Spinal cord (tissue), 10 donors: ENCODE measurements around the gene CHCT1. TPM values are rescaled to one million over a fixed set of nuclear protein-coding genes. Genes with fewer than 3 reads are reported as not detected.
A peak's percentile ranks its signal among the peaks of the same experiment; 100 is the strongest.
"Not testable (repeated sequence)": the region's sequence is repeated elsewhere in the genome, so short reads cannot be mapped to it uniquely, and the experiment has no call there.

Experiments used
- DNase-seq, 6 donors: peaks; one replicate each; pipeline versions ENCODE4 v3.0.0 to v3.0.0-alpha.2; 2013 to 2015; ENCODE audit warnings: low spot score in 6 of 6, low read depth in 4 of 6
- H3K27ac ChIP-seq: one replicate; pipeline ENCODE4 v1.5.1; 2013; ENCODE audit warnings: low read depth, low read length, control low read depth
- H3K27me3 ChIP-seq: one replicate; pipeline ENCODE4 v1.6.1; 2013; ENCODE audit warnings: low read length; ENCODE audit not compliant: control insufficient read depth, insufficient read depth
- H3K36me3 ChIP-seq: one replicate; pipeline ENCODE4 v1.6.1; 2013; ENCODE audit warnings: low read length; ENCODE audit not compliant: control insufficient read depth, insufficient read depth
- H3K4me1 ChIP-seq: one replicate; pipeline ENCODE4 v1.6.1; 2013; ENCODE audit warnings: low read length; ENCODE audit not compliant: control insufficient read depth, insufficient read depth
- H3K4me3 ChIP-seq: one replicate; pipeline ENCODE4 v1.5.1; 2013; ENCODE audit warnings: low read depth, low read length, control low read depth
- H3K9me3 ChIP-seq: one replicate; pipeline ENCODE4 v1.6.1; 2013; ENCODE audit warnings: low read length; ENCODE audit not compliant: control insufficient read depth, insufficient read depth
- WGBS: methylation state at CpG from one replicate; pipeline ENCODE4 v1.1.5; 2013; ENCODE audit warnings: missing lambda C conversion rate; ENCODE audit not compliant: insufficient coverage; 5-methylcytosine and 5-hydroxymethylcytosine counted together
- polyA plus RNA-seq, 2 donors: library from polyadenylated mRNA; unstranded; fragments of 120-200 nt; gene quantifications; one replicate each; pipeline ENCODE4 v1.2.1, GENCODE V29; 2013; ENCODE audit not compliant: insufficient read length in 2 of 2
- total RNA-seq, 2 donors: library from RNA; depleted of rRNA in 1 of 2; stranded (reverse); fragments of 120-200 nt in 1 of 2; fragments of >200 nt in 1 of 2; gene quantifications; one replicate each; pipeline versions ENCODE4 v1.2.3 to v1.2.4, GENCODE V29; 2013 to 2014
- donor health status: healthy.

The CHCT1 gene
- total and polyA plus RNA-seq, 4 donors = 0.17 TPM; not detected in 3

GRCh38 chr17:60419003-60419402 is 3.3 kb upstream of the CHCT1 start:
- H3K27ac ChIP-seq, DNase-seq, H3K4me3 ChIP-seq, H3K36me3 ChIP-seq, H3K27me3 ChIP-seq, H3K9me3 ChIP-seq: not testable (repeated sequence)
- WGBS = 100% methylated on average over 2 of the region's 4 CpGs
- peaks cover 12% of the 10 kb centered on the region for H3K4me1 ChIP-seq

GRCh38 chr17:60419875-60420274 is 2.4 kb upstream of the CHCT1 start:
- no CpG with 5 or more reads among the region's 7 CpGs for WGBS
- not testable (repeated sequence) for H3K27ac ChIP-seq, H3K9me3 ChIP-seq, H3K4me3 ChIP-seq, DNase-seq, H3K27me3 ChIP-seq, H3K36me3 ChIP-seq
- H3K4me1 ChIP-seq = peaks cover 12% of the 10 kb centered on the region

- Histone ChIP-seq H3K4me1 (peaks cover 12% of the 10 kb centered on the region), H3K36me3 (no peaks in the 10 kb centered on the region), H3K27ac (no peak overlapping the region), H3K4me3 (peak overlapping the region; percentile 54), H3K9me3 (no peaks in the 10 kb centered on the region), H3K27me3 (peaks cover 4% of the 10 kb centered on the region)
- WGBS = 3% methylated on average over 66 of the region's 66 CpGs
- DNase-seq = peak in 4 of 6 donors; percentile 25 to 75 (median 49)
Observed at GRCh38 chr17:60421273-60422161, 772 bp upstream of the CHCT1 start.

GRCh38 chr17:60423865-60424264 is 1.6 kb downstream of the CHCT1 start:
- H3K9me3 ChIP-seq = no peaks in the 10 kb centered on the region
- no peak overlapping the region for H3K27ac ChIP-seq
- no peak for DNase-seq
- H3K27me3 ChIP-seq = peaks cover 4% of the 10 kb centered on the region
- H3K36me3 ChIP-seq = no peaks in the 10 kb centered on the region
- H3K4me3 ChIP-seq = no peak overlapping the region
- peaks cover 12% of the 10 kb centered on the region for H3K4me1 ChIP-seq
- 80% methylated on average over 1 of the region's 3 CpGs for WGBS

- Histone ChIP-seq H3K27ac (no peak overlapping the region), H3K36me3 (no peaks in the 10 kb centered on the region), H3K27me3 (peaks cover 4% of the 10 kb centered on the region), H3K9me3 (no peaks in the 10 kb centered on the region), H3K4me3 (no peak overlapping the region), H3K4me1 (peaks cover 12% of the 10 kb centered on the region)
- 79% methylated on average over 5 of the region's 6 CpGs for WGBS
- DNase-seq = no peak
Observed at GRCh38 chr17:60425626-60426025, 3.3 kb downstream of the CHCT1 start.

- no peak for DNase-seq
- Histone ChIP-seq H3K4me1 (peaks cover 7% of the 10 kb centered on the region), H3K27me3 (peaks cover 3% of the 10 kb centered on the region), H3K4me3 (no peak overlapping the region), H3K27ac (no peak overlapping the region), H3K36me3 (no peaks in the 10 kb centered on the region), H3K9me3 (no peaks in the 10 kb centered on the region)
- WGBS = 91% methylated on average over 10 of the region's 10 CpGs
Observed at GRCh38 chr17:60426596-60426995, 4.3 kb downstream of the CHCT1 start.

- WGBS = 100% methylated on average over 1 of the region's 6 CpGs
- not testable (repeated sequence) for DNase-seq, H3K27ac ChIP-seq, H3K4me1 ChIP-seq, H3K4me3 ChIP-seq, H3K36me3 ChIP-seq, H3K27me3 ChIP-seq, H3K9me3 ChIP-seq
Observed at GRCh38 chr17:60428491-60428890, 6.2 kb downstream of the CHCT1 start.

- H3K4me3 ChIP-seq, H3K27ac ChIP-seq, H3K36me3 ChIP-seq, H3K27me3 ChIP-seq, DNase-seq, H3K4me1 ChIP-seq, H3K9me3 ChIP-seq: not testable (repeated sequence)
- WGBS = 100% methylated on average over 5 of the region's 7 CpGs
Observed at GRCh38 chr17:60430561-60430960, 8.3 kb downstream of the CHCT1 start.

GRCh38 chr17:60433021-60433997 is 11.0 kb downstream of the CHCT1 start:
- WGBS = no CpG with 5 or more reads among the region's 4 CpGs
- H3K4me1 ChIP-seq, DNase-seq, H3K27me3 ChIP-seq, H3K9me3 ChIP-seq, H3K27ac ChIP-seq, H3K4me3 ChIP-seq, H3K36me3 ChIP-seq: not testable (repeated sequence)
